Forelimb muscle (tissue), 1 donor: ENCODE results near the gene PRSS27. TPM values are rescaled to one million over a fixed set of nuclear protein-coding genes. Genes with fewer than 3 reads are reported as not detected.
A peak's percentile ranks its signal among the peaks of the same experiment; 100 is the strongest.
"Not testable (repeated sequence)": the region's sequence is repeated elsewhere in the genome, so short reads cannot be mapped to it uniquely, and the experiment has no call there.

Experiments used
- DNase-seq: peaks from one replicate; pipeline ENCODE4 v3.0.0-alpha.2; 2013; ENCODE audit warnings: low read depth
- polyA plus RNA-seq: library from polyadenylated mRNA; unstranded; fragments of 120-200 nt; gene quantifications from one replicate; pipeline ENCODE4 v1.2.1, GENCODE V29; 2013; ENCODE audit not compliant: insufficient read length

PRSS27 gene
- polyA plus RNA-seq, 1 donor = 1.4 TPM

- not testable (repeated sequence) for DNase-seq
Measured at GRCh38 chr16:2696601-2697250, 23.3 kb downstream of the PRSS27 start.

GRCh38 chr16:2692948-2693651 is 26.9 kb downstream of the PRSS27 start:
- DNase-seq = no peak

GRCh38 chr16:2692251-2692947 is 27.6 kb downstream of the PRSS27 start:
- no peak for DNase-seq

- no peak for DNase-seq
Measured at GRCh38 chr16:2691491-2692248, 28.4 kb downstream of the PRSS27 start.

GRCh38 chr16:2690852-2691251 is 29.2 kb downstream of the PRSS27 start:
- DNase-seq = no peak

- no peak for DNase-seq
Measured at GRCh38 chr16:2689968-2690801, 29.8 kb downstream of the PRSS27 start.

GRCh38 chr16:2689422-2689821 is 30.6 kb downstream of the PRSS27 start:
- DNase-seq = not testable (repeated sequence)

GRCh38 chr16:2687531-2688308 is 32.3 kb downstream of the PRSS27 start:
- DNase-seq = no peak

- no peak for DNase-seq
Measured at GRCh38 chr16:2686912-2687507, 33.0 kb downstream of the PRSS27 start.

- not testable (repeated sequence) for DNase-seq
Measured at GRCh38 chr16:2686075-2686474, 33.9 kb downstream of the PRSS27 start.

GRCh38 chr16:2683041-2683440 is 37.0 kb downstream of the PRSS27 start:
- not testable (repeated sequence) for DNase-seq

GRCh38 chr16:2682209-2683021 is 37.6 kb downstream of the PRSS27 start, which contains the start of gene KCTD5:
KCTD5 (plus strand) TSS chr16:2682523; CDS start chr16:2682549, 26 bp downstream.
- peak; percentile 89 for DNase-seq

GRCh38 chr16:2680360-2680759 is 39.7 kb downstream of the PRSS27 start:
- DNase-seq = not testable (repeated sequence)

- not testable (repeated sequence) for DNase-seq
Measured at GRCh38 chr16:2679902-2680301, 40.1 kb downstream of the PRSS27 start.

- not testable (repeated sequence) for DNase-seq
Measured at GRCh38 chr16:2678206-2678965, 41.6 kb downstream of the PRSS27 start.

- DNase-seq = not testable (repeated sequence)
Measured at GRCh38 chr16:2676937-2677336, 43.1 kb downstream of the PRSS27 start.

- DNase-seq = no peak
Measured at GRCh38 chr16:2675714-2676113, 44.3 kb downstream of the PRSS27 start.

- DNase-seq = no peak
Measured at GRCh38 chr16:2675021-2675420, 45.0 kb downstream of the PRSS27 start.
